GM12874 (cell line): Measurements from ENCODE around the gene ANKRD9.

ENCODE experiments used
- TF ChIP-seq, protein P1 (sequence below): IDR thresholded peaks from 2 replicates; pipeline ENCODE4 v1.5.1; 2011; ENCODE audit warnings: low read depth, mild to moderate bottlenecking, control low read depth, low read length, moderate library complexity; ENCODE audit not compliant: insufficient read depth

ANKRD9 gene

DNA sequence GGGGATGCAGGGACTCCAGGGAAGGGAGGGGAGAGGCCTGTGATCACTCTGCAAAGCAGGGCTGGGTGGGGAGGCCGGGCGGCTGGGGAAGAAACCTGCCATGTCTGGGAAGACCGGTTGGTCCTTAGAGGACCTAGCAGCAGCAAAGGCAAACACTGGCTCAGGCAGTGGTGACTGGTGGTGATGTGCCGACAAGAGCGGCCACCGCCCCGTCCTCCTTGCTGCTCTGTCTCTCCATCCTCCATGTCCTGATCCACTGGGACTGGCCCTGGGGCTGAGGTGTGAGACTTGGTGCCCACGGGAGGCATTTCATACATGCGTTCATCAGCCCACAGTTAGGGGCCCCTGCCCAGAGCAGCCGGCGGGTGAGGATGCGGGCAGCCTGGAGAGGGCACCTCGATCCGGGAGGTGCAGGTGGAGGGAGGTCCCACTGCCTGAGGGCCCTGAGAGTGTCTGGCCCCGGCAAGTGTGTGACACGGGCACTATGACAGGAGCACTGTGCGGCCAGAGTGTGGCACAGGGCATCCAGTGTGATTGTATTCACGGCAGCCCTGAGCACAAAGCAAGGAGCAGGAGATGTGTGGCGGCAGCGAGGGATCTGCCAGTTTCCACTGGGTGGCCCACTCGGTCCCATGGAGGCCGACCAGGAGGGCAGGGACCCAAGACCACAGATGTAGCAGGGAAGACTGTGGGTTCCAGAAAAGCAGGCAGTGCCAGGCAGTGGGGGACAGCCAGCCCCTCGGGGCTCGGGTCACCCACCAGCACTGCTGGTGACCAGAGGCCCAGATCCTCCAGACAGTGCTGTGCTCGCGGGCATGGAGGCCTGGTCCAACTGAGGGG lies 13.9 kb downstream of the ANKRD9 start:
- TF ChIP-seq, protein P1, sequence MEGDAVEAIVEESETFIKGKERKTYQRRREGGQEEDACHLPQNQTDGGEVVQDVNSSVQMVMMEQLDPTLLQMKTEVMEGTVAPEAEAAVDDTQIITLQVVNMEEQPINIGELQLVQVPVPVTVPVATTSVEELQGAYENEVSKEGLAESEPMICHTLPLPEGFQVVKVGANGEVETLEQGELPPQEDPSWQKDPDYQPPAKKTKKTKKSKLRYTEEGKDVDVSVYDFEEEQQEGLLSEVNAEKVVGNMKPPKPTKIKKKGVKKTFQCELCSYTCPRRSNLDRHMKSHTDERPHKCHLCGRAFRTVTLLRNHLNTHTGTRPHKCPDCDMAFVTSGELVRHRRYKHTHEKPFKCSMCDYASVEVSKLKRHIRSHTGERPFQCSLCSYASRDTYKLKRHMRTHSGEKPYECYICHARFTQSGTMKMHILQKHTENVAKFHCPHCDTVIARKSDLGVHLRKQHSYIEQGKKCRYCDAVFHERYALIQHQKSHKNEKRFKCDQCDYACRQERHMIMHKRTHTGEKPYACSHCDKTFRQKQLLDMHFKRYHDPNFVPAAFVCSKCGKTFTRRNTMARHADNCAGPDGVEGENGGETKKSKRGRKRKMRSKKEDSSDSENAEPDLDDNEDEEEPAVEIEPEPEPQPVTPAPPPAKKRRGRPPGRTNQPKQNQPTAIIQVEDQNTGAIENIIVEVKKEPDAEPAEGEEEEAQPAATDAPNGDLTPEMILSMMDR, result no peak

DNA sequence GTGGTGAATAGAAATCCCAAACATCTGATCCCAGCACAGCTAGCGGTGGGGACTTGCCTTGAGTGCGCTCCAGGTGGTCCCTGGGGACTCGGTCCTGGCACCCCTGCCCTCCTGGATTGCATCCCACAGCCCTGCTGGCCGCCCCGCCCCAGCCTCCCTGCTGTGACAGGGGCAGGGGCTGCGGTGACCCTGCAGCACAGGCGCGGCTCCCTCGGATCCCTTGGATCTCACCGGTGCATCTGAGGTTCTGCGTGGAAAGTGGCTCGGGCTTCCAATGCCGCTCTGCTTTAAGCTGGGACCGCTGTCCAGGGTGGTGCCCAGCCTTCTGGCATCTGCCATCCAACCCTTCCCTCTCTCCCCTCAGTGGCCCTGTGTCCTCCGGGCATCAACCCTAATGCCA lies 16.0 kb downstream of the ANKRD9 start:
- TF ChIP-seq, protein P1, result no peak

DNA sequence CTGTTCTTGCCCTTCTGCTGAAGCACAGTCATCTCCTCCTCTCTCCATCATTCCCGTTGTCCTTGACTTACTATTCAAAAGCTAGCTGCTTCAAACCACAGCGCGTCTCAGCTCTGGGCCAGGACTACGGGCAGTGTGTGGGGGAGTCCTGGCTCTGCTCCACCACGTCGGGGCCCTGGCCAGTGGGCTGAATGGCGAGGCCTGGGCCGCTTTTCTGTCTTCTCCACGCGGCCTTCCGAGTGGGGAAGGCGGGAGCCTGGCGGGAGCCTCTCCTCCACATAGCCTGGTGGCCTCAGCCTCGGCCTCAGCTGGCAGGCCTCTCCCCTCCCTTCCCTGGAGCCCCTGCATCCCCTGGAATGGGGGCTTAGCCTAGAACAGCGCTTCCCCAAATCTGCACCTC lies 16.5 kb downstream of the ANKRD9 start:
- TF ChIP-seq, protein P1, result no peak

DNA sequence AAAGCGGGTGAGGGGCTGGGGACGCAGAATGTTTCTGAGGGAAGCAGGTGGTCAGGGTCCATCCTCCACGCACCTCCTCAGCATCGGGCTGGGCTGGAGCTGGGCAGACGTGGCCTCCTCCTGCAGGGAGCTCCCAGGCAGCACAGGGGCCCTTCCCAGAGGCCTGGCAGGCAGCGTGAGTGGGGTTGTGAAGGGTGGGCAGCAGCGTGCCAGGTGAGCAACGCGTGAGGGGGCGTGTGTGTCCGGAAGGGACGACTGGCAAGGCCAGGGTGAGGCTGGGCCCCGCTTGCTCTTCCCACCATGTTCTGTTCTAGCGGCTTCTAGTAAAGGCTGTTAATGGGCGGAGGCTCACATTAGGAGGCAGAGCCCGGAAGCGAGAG lies 17.1 kb downstream of the ANKRD9 start:
- TF ChIP-seq, protein P1, result no peak

DNA sequence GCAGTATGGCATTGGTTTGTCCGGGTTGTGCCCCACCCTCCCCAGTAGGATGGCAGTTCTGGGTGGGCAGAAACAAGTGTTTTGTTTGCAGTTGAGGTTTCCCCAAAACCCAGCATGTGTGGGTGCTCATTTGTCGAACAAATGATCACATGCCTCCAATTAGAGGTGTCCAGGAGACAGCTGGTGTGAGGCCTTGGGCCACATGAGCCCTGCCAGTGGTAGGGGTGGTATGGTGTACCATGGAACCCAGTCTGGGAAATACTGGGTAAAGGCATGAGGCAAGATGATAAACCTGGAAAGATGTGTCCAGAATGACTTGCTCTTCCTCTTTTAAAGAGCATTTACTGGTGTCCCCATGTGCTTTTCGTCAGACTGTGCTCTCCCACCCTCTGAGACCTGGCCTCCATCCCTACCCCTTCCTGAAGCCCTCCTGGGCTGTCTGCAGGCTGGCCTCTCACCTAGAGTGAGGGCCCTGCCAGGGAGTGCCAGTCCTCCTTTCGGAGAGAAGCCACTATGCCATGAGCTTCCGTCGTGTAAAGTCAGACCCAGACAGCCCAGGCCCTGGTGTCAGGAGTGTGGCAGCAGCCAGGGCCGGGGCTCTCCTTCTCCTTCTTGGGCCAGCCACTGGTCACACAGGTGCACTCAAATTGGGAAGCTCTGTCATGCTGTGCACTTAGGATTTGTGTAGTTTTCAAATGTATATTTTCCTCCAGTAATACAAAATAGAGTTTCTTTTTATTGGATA lies 17.6 kb downstream of the ANKRD9 start:
- TF ChIP-seq, protein P1, result no peak

DNA sequence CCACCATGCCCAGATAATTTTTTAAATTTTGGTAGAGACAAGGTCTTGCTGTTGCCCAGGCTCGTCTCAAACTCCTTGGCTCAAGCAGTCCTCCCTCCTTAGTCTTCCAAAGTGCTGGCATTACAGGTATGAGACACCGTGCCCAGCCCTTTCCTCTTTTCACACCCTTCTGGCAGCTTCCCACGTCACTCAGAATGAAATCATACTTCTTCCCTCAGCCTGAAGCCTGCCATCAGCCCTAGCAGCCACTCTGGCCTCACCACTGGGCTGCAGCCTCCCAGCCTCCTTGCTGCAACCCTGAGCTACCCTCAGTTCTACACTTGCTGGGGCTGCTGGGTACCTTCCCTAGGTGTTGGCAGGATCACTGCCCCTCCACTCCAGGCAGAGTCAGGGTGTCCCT lies 18.2 kb downstream of the ANKRD9 start:
- TF ChIP-seq, protein P1, result no peak

DNA sequence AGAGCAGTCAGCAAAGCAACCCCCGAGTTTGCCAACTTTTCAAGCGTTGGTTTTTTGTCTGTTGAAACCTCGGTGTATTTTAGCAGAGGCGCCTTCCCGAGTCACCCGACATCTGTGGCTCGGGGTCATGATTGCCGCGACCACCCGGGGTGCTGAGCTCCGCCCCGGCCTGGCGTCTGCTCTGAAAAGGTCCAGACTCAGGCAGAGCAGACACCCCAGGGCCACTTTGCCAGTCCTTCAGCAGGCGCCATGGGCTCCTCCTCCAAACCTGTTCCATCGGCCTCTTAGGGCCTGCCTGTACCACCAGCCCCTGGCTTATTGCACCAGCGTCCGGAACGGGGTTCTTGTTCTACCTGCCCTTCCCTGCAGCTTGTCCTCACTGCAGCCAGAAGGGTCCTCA lies 19.1 kb downstream of the ANKRD9 start:
- TF ChIP-seq, protein P1, result no peak
